K562 (cell line): ENCODE measurements around the gene ARL4D. TPM values are rescaled to one million over a fixed set of nuclear protein-coding genes. Genes with fewer than 3 reads are reported as not detected.

Source experiments
- ESRRB ChIP-seq: fragments of 250-450 bp; sonication (Bioruptor Pico); IDR thresholded peaks from 2 replicates; pipeline ENCODE4 v1.5.0; 2020; ENCODE audit warnings: mild to moderate bottlenecking, moderate library complexity, borderline replicate concordance
- GTF2E2 ChIP-seq: fragments of 200-800 bp; sonication (Bioruptor generic); IDR thresholded peaks from 2 replicates; pipeline ENCODE4 v1.6.1; 2016; ENCODE audit warnings: missing genetic modification characterization, missing compliant biosample characterization
- HDAC8 ChIP-seq: fragments of 450-650 bp; IDR thresholded peaks from 2 replicates; pipeline ENCODE4 v1.6.1; 2016; ENCODE audit warnings: mild to moderate bottlenecking, missing genetic modification characterization, moderate library complexity, missing compliant biosample characterization
- HNRNPL ChIP-seq: fragments of 200-400 bp; formaldehyde crosslinking; IDR thresholded peaks from 2 replicates; pipeline ENCODE4 v1.6.1; 2017; ENCODE audit warnings: low read depth, mild to moderate bottlenecking, low read length
- KLF13 ChIP-seq: fragments of 450-650 bp; IDR thresholded peaks from 2 replicates; pipeline ENCODE4 v1.6.1; 2016; ENCODE audit warnings: missing genetic modification characterization, low read depth, mild to moderate bottlenecking, missing compliant biosample characterization, moderate library complexity, borderline replicate concordance
- LEF1 ChIP-seq: fragments of 450-650 bp; IDR thresholded peaks from 2 replicates; pipeline ENCODE4 v1.6.1; 2016; ENCODE audit warnings: mild to moderate bottlenecking
- MCM2 ChIP-seq: fragments of 450-650 bp; IDR thresholded peaks from 2 replicates; pipeline ENCODE4 v1.6.1; 2017; ENCODE audit warnings: low read depth, mild to moderate bottlenecking
- NFRKB ChIP-seq: fragments of 450-650 bp; IDR thresholded peaks from 2 replicates; pipeline ENCODE4 v1.6.1; 2016; ENCODE audit warnings: low read depth
- NFYB ChIP-seq: IDR thresholded peaks from 2 replicates; pipeline ENCODE4 v1.6.1; 2011; ENCODE audit warnings: mild to moderate bottlenecking, moderate library complexity; ENCODE audit not compliant: insufficient read length; ENCODE audit errors: extremely low read depth
- PCBP2 ChIP-seq: fragments of 200-400 bp; formaldehyde crosslinking; IDR thresholded peaks from 2 replicates; pipeline ENCODE4 v1.6.1; 2018; ENCODE audit warnings: low read length, low read depth, mild to moderate bottlenecking, moderate library complexity; ENCODE audit not compliant: poor library complexity, severe bottlenecking
- PRMT5 ChIP-seq: sonication (generic); formaldehyde crosslinking; IDR thresholded peaks from 2 replicates; pipeline ENCODE4 v1.5.0; 2020; ENCODE audit warnings: missing genetic modification reagents
- PURB ChIP-seq: sonication (generic); formaldehyde crosslinking; IDR thresholded peaks from 2 replicates; pipeline ENCODE4 v1.9.0; 2021; ENCODE audit warnings: low read depth, mild to moderate bottlenecking, missing genetic modification reagents
- TAL1 ChIP-seq: fragments of 450-650 bp; IDR thresholded peaks from 2 replicates; pipeline ENCODE4 v1.6.1; 2016; ENCODE audit warnings: mild to moderate bottlenecking
- ZNF263 ChIP-seq: sonication (generic); formaldehyde crosslinking; IDR thresholded peaks from 2 replicates; pipeline ENCODE4 v1.8.0; 2022; ENCODE audit warnings: mild to moderate bottlenecking, missing genetic modification reagents, borderline replicate concordance
- ZNF561 ChIP-seq: fragments of 450-650 bp; formaldehyde crosslinking; conservative IDR thresholded peaks from 2 replicates; pipeline ENCODE4 v1.4.0; 2020; ENCODE audit warnings: mild to moderate bottlenecking, moderate library complexity
- ZNF583 ChIP-seq: fragments of 250-450 bp; sonication (Bioruptor Pico); IDR thresholded peaks from 2 replicates; pipeline ENCODE4 v1.4.0; 2020
- ZNF589 ChIP-seq: fragments of 200-800 bp; sonication (Bioruptor generic); IDR thresholded peaks from 2 replicates; pipeline ENCODE4 v1.6.1; 2016; ENCODE audit warnings: low read depth, missing genetic modification characterization, missing compliant biosample characterization
- polyA plus RNA-seq, 8 experiments: library from polyadenylated mRNA; depleted of rRNA in 4 of 8; stranded (reverse) in 5 of 8; unstranded in 3 of 8; fragments of >200 nt; fragmentation: Nextera tagmentation in 2 of 8; fragmentation: Illumina TruSeq in 1 of 8; extraction: Ambion mirVana in 2 of 8; extraction: Trizol in 1 of 8; gene quantifications; 2 replicates each; pipeline versions ENCODE4 v1.2.1 to v1.2.3, GENCODE V29; 2011 to 2014; ENCODE audit warnings: inconsistent platforms in 1 of 8, missing spikeins in 1 of 8
- total RNA-seq, 7 experiments: library from RNA; depleted of rRNA in 6 of 7; stranded (reverse); fragments of >200 nt in 6 of 7; fragmentation: Illumina TruSeq in 2 of 7; extraction: Trizol in 2 of 7; gene quantifications; 2 replicates each; pipeline versions ENCODE4 v1.2.1 to v1.2.3, GENCODE V29; 2011 to 2021; ENCODE audit warnings: low replicate concordance in 1 of 7
- TF ChIP-seq, protein P1 (sequence below), 3 experiments: fragments of 200-800 bp in 1 of 3; fragments of 250-450 bp in 1 of 3; fragments of 450-650 bp in 1 of 3; sonication (Bioruptor Pico) in 1 of 3; sonication (Bioruptor generic) in 1 of 3; formaldehyde crosslinking in 1 of 3; IDR thresholded peaks; 2 replicates each; pipeline versions ENCODE4 v1.6.1 to v1.8.0; 2016 to 2022; ENCODE audit warnings: mild to moderate bottlenecking in 2 of 3, missing genetic modification characterization in 2 of 3, missing compliant biosample characterization in 1 of 3, moderate library complexity in 1 of 3
- TF ChIP-seq, protein P2 (sequence below): sonication (generic); IDR thresholded peaks from 2 replicates; pipeline ENCODE4 v1.6.1; 2016
- TF ChIP-seq, protein P3 (sequence below), 2 experiments: fragments of 250-450 bp in 1 of 2; fragments of 450-650 bp in 1 of 2; sonication (Bioruptor Pico) in 1 of 2; IDR thresholded peaks; 2 replicates each; pipeline versions ENCODE4 v1.6.1 to v1.8.0; 2016 to 2021; ENCODE audit warnings: mild to moderate bottlenecking in 2 of 2, moderate library complexity in 2 of 2, missing compliant biosample characterization in 1 of 2, missing genetic modification characterization in 1 of 2
- TF ChIP-seq, protein P4 (sequence below): fragments of 250-450 bp; sonication (Bioruptor Pico); IDR thresholded peaks from 2 replicates; pipeline ENCODE4 v1.4.0; 2020; ENCODE audit warnings: mild to moderate bottlenecking, moderate library complexity

ARL4D gene
- total and polyA plus RNA-seq, 9 of the 15 experiments (the other 6 are each of a cell fraction or from before 2014, with no cell fraction given) = 0.07 to 0.53 (median 0.28) TPM; not detected in 1

DNA sequence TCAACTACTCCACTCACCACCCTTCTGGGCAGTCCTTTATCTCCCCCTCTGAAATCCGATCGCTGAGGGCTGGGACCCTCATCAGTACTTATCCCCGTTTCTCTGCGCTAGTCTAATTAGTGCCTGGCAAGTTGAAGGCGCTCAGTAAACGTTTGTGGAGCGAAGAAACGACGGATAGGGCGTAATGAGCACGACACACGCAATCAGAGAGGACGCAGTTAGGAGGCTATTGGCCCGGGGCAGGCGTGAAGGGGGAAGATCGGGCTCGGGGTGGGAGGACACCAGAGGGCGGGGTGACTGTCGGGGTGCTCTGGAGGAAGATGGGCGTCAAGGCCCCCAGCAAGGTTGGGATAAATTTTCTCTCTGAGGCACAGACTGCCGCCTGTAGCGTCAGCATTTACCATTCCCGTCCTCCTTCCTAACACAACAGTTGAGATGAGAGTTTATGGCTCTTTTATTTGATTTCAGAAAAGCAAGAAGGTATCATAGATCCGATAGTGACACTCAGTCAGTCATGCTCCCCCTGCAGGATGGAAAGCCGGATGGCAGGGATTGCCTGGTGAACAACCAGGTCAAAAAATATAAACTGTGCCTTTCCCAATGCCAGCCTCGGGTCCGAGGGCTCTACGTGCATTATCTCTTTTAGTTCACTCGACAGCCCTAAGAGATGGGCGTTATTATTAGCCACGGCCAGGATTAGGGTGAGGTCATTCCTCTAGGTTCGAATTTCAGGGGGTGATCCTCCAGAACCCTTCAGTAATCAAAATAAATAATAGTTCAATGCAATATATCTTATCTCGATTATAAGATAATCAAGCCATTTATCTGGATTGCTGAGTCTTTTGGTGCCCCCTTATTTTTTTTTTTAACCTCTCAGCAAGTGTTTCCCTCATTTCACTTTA is 9.5 kb upstream of the ARL4D start (continued):
- TF ChIP-seq ZNF583 (CRISPR knock-in tag) (no peak), KLF13 (tag) (no peak), NFYB (no peak), GTF2E2 (no peak), PRMT5 (CRISPR knock-in tag) (no peak), PURB (CRISPR knock-in tag) (no peak), ZNF589 (CRISPR knock-in tag) (no peak), NFRKB (0 out of 2 replicates have a peak, but pooled peaks have one; percentile 6), MCM2 (no peak), HDAC8 (no peak), ZNF561 (no peak), ESRRB (no peak), PCBP2 (no peak), LEF1 (no peak), TAL1 (no peak), ZNF263 (CRISPR knock-in tag) (no peak; the same call in 1 of the 2 replicates), HNRNPL (no peak)
- TF ChIP-seq, protein P1, sequence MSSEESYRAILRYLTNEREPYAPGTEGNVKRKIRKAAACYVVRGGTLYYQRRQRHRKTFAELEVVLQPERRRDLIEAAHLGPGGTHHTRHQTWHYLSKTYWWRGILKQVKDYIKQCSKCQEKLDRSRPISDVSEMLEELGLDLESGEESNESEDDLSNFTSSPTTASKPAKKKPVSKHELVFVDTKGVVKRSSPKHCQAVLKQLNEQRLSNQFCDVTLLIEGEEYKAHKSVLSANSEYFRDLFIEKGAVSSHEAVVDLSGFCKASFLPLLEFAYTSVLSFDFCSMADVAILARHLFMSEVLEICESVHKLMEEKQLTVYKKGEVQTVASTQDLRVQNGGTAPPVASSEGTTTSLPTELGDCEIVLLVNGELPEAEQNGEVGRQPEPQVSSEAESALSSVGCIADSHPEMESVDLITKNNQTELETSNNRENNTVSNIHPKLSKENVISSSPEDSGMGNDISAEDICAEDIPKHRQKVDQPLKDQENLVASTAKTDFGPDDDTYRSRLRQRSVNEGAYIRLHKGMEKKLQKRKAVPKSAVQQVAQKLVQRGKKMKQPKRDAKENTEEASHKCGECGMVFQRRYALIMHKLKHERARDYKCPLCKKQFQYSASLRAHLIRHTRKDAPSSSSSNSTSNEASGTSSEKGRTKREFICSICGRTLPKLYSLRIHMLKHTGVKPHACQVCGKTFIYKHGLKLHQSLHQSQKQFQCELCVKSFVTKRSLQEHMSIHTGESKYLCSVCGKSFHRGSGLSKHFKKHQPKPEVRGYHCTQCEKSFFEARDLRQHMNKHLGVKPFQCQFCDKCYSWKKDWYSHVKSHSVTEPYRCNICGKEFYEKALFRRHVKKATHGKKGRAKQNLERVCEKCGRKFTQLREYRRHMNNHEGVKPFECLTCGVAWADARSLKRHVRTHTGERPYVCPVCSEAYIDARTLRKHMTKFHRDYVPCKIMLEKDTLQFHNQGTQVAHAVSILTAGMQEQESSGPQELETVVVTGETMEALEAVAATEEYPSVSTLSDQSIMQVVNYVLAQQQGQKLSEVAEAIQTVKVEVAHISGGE (CRISPR knock-in tag; IDR thresholded peaks at IDR 0.05) = no peak
- TF ChIP-seq, protein P2, sequence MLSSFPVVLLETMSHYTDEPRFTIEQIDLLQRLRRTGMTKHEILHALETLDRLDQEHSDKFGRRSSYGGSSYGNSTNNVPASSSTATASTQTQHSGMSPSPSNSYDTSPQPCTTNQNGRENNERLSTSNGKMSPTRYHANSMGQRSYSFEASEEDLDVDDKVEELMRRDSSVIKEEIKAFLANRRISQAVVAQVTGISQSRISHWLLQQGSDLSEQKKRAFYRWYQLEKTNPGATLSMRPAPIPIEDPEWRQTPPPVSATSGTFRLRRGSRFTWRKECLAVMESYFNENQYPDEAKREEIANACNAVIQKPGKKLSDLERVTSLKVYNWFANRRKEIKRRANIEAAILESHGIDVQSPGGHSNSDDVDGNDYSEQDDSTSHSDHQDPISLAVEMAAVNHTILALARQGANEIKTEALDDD = peak; percentile 9; the same call in 1 of the 2 replicates
- TF ChIP-seq, protein P3, sequence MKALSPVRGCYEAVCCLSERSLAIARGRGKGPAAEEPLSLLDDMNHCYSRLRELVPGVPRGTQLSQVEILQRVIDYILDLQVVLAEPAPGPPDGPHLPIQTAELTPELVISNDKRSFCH (CRISPR knock-in tag; IDR thresholded peaks at IDR 0.05) = no peak
- TF ChIP-seq, protein P3 (tag; IDR thresholded peaks at IDR 0.05) = no peak
- TF ChIP-seq, protein P4, sequence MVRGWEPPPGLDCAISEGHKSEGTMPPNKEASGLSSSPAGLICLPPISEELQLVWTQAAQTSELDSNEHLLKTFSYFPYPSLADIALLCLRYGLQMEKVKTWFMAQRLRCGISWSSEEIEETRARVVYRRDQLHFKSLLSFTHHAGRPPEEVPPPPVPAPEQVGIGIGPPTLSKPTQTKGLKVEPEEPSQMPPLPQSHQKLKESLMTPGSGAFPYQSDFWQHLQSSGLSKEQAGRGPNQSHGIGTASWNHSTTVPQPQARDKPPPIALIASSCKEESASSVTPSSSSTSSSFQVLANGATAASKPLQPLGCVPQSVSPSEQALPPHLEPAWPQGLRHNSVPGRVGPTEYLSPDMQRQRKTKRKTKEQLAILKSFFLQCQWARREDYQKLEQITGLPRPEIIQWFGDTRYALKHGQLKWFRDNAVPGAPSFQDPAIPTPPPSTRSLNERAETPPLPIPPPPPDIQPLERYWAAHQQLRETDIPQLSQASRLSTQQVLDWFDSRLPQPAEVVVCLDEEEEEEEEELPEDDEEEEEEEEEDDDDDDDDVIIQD = no peak
